Measurements from ENCODE around the gene TATDN2. TPM values are rescaled to one million over a fixed set of nuclear protein-coding genes. Genes with fewer than 3 reads are reported as not detected.
A peak's percentile ranks its signal among the peaks of the same experiment; 100 is the strongest.

TATDN2 gene
- total RNA-seq, 1 donor from 2014 or later: 31.8 TPM

DNA sequence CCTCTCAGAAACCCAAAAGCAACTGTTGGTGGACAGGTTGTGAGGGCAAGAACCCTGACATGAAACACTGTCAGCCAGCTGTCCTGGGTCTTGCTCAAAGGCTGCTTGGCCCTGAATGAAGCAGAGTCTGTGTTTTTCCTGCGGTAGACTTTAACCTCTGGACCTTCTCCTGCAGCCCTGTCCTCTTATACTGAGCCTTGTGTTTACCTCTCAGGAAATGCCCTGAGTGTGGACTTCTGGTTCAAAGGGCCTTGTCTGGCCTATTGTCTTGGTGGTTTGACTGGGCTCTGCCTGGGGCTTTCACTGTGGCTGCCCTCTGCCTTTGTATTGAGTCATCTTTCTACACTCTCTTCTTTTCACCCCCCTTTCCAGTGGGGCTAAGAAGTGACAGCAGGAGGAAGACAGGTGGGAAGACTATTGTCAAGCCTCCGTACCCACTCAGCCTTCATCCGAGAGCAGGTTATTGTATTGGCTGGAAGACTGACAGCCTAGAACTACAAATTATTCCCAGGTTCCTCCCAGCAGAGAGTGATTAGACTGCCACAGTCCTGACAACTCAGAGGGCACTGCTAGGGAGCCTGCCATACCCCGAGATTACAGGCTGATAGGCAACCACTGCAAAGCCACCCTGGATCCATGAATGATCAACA is 69.2 kb downstream of the TATDN2 start:
- no peaks in the 10 kb centered on the region for H3K9me3 Mint-ChIP-seq (ENCODE audit: low read depth)
- H3K27me3 Mint-ChIP-seq (ENCODE audit: low read depth): no peaks in the 10 kb centered on the region
- no peak overlapping the region for H3K27ac Mint-ChIP-seq (ENCODE audit: unreplicated experiment)
- H3K36me3 Mint-ChIP-seq (ENCODE audit: low read depth): peaks cover 26% of the 10 kb centered on the region
- no peak for DNase-seq (ENCODE audit: low spot score)
- no peak overlapping the region for H3K4me3 Mint-ChIP-seq (ENCODE audit: unreplicated experiment)
- H3K4me1 Mint-ChIP-seq (ENCODE audit: low read depth): peaks cover 25% of the 10 kb centered on the region
- TF ChIP-seq, protein P1, sequence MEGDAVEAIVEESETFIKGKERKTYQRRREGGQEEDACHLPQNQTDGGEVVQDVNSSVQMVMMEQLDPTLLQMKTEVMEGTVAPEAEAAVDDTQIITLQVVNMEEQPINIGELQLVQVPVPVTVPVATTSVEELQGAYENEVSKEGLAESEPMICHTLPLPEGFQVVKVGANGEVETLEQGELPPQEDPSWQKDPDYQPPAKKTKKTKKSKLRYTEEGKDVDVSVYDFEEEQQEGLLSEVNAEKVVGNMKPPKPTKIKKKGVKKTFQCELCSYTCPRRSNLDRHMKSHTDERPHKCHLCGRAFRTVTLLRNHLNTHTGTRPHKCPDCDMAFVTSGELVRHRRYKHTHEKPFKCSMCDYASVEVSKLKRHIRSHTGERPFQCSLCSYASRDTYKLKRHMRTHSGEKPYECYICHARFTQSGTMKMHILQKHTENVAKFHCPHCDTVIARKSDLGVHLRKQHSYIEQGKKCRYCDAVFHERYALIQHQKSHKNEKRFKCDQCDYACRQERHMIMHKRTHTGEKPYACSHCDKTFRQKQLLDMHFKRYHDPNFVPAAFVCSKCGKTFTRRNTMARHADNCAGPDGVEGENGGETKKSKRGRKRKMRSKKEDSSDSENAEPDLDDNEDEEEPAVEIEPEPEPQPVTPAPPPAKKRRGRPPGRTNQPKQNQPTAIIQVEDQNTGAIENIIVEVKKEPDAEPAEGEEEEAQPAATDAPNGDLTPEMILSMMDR (IDR thresholded peaks at IDR 0.05): no peak

DNA sequence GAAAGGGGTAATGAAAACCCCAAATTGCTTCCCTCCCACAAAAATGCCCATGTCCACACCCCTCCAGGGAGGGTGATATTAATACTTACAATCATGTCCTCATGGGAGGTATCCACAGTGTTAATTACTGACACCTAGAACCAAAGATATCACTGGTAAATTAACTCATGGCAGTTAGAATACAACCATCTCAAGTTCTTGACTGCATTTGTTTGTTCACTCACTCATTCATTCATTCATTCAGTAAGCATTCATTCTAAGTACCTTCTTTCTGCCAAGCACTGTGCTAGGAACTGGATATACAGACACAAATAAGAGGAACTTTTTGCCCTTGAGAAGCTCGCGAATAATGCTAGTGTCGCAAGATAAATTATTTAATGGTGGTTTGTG is 69.7 kb downstream of the TATDN2 start:
- H3K36me3 Mint-ChIP-seq (ENCODE audit: low read depth): peaks cover 22% of the 10 kb centered on the region
- H3K27me3 Mint-ChIP-seq (ENCODE audit: low read depth): no peaks in the 10 kb centered on the region
- peak overlapping the region; percentile 45 for H3K27ac Mint-ChIP-seq (ENCODE audit: unreplicated experiment)
- no peak overlapping the region for H3K4me3 Mint-ChIP-seq (ENCODE audit: unreplicated experiment)
- H3K4me1 Mint-ChIP-seq (ENCODE audit: low read depth): peaks cover 25% of the 10 kb centered on the region
- no peaks in the 10 kb centered on the region for H3K9me3 Mint-ChIP-seq (ENCODE audit: low read depth)
- TF ChIP-seq, protein P1 (IDR thresholded peaks at IDR 0.05): no peak
- no peak for DNase-seq (ENCODE audit: low spot score)

GRCh38 chr3:10319251-10319650 is 71.0 kb downstream of the TATDN2 start:
- peaks cover under 1% of the 10 kb centered on the region for H3K27me3 Mint-ChIP-seq (ENCODE audit: low read depth)
- peak overlapping the region; percentile 28 for H3K27ac Mint-ChIP-seq (ENCODE audit: unreplicated experiment)
- DNase-seq (ENCODE audit: low spot score): no peak
- H3K4me1 Mint-ChIP-seq (ENCODE audit: low read depth): peaks cover 22% of the 10 kb centered on the region
- TF ChIP-seq, protein P1 (IDR thresholded peaks at IDR 0.05): no peak
- H3K4me3 Mint-ChIP-seq (ENCODE audit: unreplicated experiment): peak overlapping the region; percentile 86
- H3K36me3 Mint-ChIP-seq (ENCODE audit: low read depth): peaks cover 13% of the 10 kb centered on the region
- H3K9me3 Mint-ChIP-seq (ENCODE audit: low read depth): no peaks in the 10 kb centered on the region

DNA sequence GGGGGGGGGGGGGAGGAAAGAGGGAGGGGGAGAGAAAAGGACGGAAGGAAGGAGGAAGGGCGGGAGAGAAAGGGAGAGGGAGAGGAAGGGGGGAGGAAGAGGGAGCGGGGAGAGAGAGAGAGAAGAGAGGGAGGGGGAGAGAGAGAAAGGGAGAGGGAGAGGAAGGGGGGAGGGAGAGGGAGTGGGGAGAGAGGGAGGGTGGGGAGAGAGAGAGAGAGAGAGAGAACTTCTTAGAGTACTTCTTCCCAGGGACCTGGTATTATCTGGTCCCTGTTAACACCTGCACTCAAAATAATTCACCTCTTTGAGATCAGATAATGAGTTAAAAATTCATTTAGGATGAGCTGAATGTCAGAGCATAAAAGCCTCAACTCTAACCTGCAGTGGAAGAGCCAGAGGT is 71.5 kb downstream of the TATDN2 start:
- peaks cover 5% of the 10 kb centered on the region for H3K27me3 Mint-ChIP-seq (ENCODE audit: low read depth)
- peak overlapping the region; percentile 86 for H3K4me3 Mint-ChIP-seq (ENCODE audit: unreplicated experiment)
- H3K9me3 Mint-ChIP-seq (ENCODE audit: low read depth): no peaks in the 10 kb centered on the region
- H3K4me1 Mint-ChIP-seq (ENCODE audit: low read depth): peaks cover 22% of the 10 kb centered on the region
- TF ChIP-seq, protein P1 (IDR thresholded peaks at IDR 0.05): no peak
- H3K27ac Mint-ChIP-seq (ENCODE audit: unreplicated experiment): peak overlapping the region; percentile 99
- H3K36me3 Mint-ChIP-seq (ENCODE audit: low read depth): peaks cover 9% of the 10 kb centered on the region
- DNase-seq (ENCODE audit: low spot score): no peak

- TF ChIP-seq, protein P1 (IDR thresholded peaks at IDR 0.05): no peak
- Mint-ChIP-seq H3K4me1 (ENCODE audit: low read depth) (peaks cover 22% of the 10 kb centered on the region), H3K27ac (ENCODE audit: unreplicated experiment) (peak overlapping the region; percentile 99), H3K9me3 (ENCODE audit: low read depth) (no peaks in the 10 kb centered on the region), H3K27me3 (ENCODE audit: low read depth) (peaks cover 10% of the 10 kb centered on the region), H3K36me3 (ENCODE audit: low read depth) (peaks cover 5% of the 10 kb centered on the region), H3K4me3 (ENCODE audit: unreplicated experiment) (peak overlapping the region; percentile 86)
- no peak for DNase-seq (ENCODE audit: low spot score)
Observed at GRCh38 chr3:10320320-10320677, 72.0 kb downstream of the TATDN2 start.

Measured in chondrocyte (in vitro differentiated cells).